Measurements from ENCODE around the gene NOL4. TPM values are rescaled to one million over a fixed set of nuclear protein-coding genes. Genes with fewer than 3 reads are reported as not detected.

NOL4 gene
- total and polyA plus RNA-seq, 2 of the 8 experiments (the other 6 are each of a cell fraction or from before 2014, with no cell fraction given) = 0.18 to 2.6 TPM

DNA sequence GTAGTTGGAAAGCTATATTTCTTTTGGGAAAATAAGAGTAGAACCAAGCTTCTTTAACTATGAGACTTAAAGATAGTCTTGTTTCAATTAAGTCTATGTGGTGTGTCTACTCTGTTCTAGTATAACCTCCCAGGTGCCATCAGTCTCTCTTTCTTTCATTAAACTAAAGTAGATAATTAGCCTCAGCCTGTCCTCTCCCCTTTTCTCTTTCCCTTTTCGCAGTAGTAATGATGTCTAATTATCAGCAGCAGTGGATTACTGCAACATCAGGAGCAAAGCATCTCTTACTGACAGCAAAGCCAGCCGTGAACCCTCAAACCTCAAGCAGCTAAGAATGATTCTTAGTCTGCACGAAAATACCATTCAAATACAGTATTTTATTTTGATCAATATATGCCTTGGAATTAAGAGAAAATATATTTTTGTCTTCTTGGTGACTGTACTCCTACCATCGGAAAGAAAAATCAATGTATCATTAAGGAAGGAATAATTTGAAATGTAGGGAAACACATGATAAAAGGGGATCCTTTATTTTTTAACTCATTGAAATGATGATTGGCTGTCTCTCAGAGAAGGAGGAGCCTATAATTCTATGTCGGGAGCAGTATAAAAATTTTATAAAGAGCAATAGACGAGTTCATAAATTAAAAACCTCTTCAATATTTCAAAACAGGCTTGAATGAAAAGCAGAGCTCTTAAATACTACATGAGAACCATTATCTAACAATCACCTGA, 4.5 kb downstream of the NOL4 start:
- POLR2A ChIA-PET (ENCODE audit: partially characterized antibody) = no interaction called here
- no peak overlapping the region for H3K9ac ChIP-seq (replicated peaks in 1 of 4; ENCODE audit: extremely low read depth in 1 of 4, low read depth in 3 of 4, low read length in 3 of 4)
- peaks cover 8 to 41% (median 26%) of the 10 kb centered on the region in 4 experiments; a peak in 6 of 7 replicates for H3K27me3 ChIP-seq (replicated peaks in 1 of 4; ENCODE audit: control insufficient read depth in 3 of 4, extremely low read depth in 1 of 4, insufficient read depth in 3 of 4, low read length in 3 of 4)
- H3K36me3 ChIP-seq (ENCODE audit: control insufficient read depth in 2 of 4, insufficient read depth in 4 of 4, low read length in 3 of 4) = no peaks in the 10 kb centered on the region
- no peak overlapping the region for H3K14ac ChIP-seq (ENCODE audit: insufficient read length)
- H4K8ac ChIP-seq (ENCODE audit: extremely low read depth, insufficient read depth, low read length) = no peak overlapping the region
- H4K5ac ChIP-seq (ENCODE audit: insufficient read length, low read depth, low read length) = no peak overlapping the region
- CTCF ChIA-PET (ENCODE audit: partially characterized antibody) = interaction anchor here (0.7 to 2.5 kb wide), 3 partner anchors 95 to 130 kb away, joined by 3 to 11 read pairs (median 4); no protein-coding TSS in a partner anchor
- no peak overlapping the region for H3K4ac ChIP-seq (replicated peaks; ENCODE audit: insufficient read length, low read depth, low read length)
- no peak overlapping the region for H2AK5ac ChIP-seq (ENCODE audit: low read depth, low read length)
- FAIRE-seq = no peak
- H2BK120ac ChIP-seq (replicated peaks; ENCODE audit: low read depth, low read length) = no peak overlapping the region
- 82% methylated on average over 6 of the region's 6 CpGs; no CpG with 5 or more reads in 1 of the 2 experiments for WGBS, 2 experiments (ENCODE audit: extremely low coverage in 1 of 2, insufficient coverage in 1 of 2, insufficient read length in 1 of 2, insufficient replicate concordance in 2 of 2, low coverage in 1 of 2, low lambda C conversion rate in 2 of 2, missing lambda C conversion rate in 1 of 2)
- H2BK15ac ChIP-seq (ENCODE audit: low read length) = no peak overlapping the region
- TF ChIP-seq E2F6 (IDR thresholded peaks at IDR 0.05) (no peak), MAFK (IDR thresholded peaks at IDR 0.05; ENCODE audit: low read depth, low read length) (no peak), TBP (IDR thresholded peaks at IDR 0.05; ENCODE audit: low read depth, low read length) (no peak), SP1 (IDR thresholded peaks at IDR 0.05; ENCODE audit: low read depth, low read length) (no peak), FOSL1 (IDR thresholded peaks at IDR 0.05; ENCODE audit: insufficient read depth, low read depth, low read length) (no peak), JUN (IDR thresholded peaks at IDR 0.05; ENCODE audit: low read depth, low read length) (no peak), RBBP5 (IDR thresholded peaks at IDR 0.05; ENCODE audit: borderline replicate concordance, low read depth, low read length) (no peak), CREB1 (IDR thresholded peaks at IDR 0.05) (no peak)
- H2BK12ac ChIP-seq (ENCODE audit: low read depth, low read length) = no peak overlapping the region
- H3K4me1 ChIP-seq (replicated peaks in 1 of 4; ENCODE audit: control insufficient read depth in 3 of 4, insufficient read depth in 4 of 4, low read length in 3 of 4) = peaks cover 3 to 6% (median 4%) of the 10 kb centered on the region in 4 experiments; a peak in 6 of 7 replicates
- H3K23me2 ChIP-seq (ENCODE audit: low read depth, low read length) = peaks cover 25% of the 10 kb centered on the region
- H2BK5ac ChIP-seq (ENCODE audit: low read depth, low read length) = no peak overlapping the region
- no peak overlapping the region for H3K4me3 ChIP-seq (ENCODE audit: extremely low read depth in 1 of 4, insufficient read depth in 2 of 4, low read depth in 3 of 4, low read length in 4 of 4)
- DNase-seq (ENCODE audit: low read depth in 1 of 2, low spot score in 2 of 2) = no peak
- H2AFZ ChIP-seq (ENCODE audit: low read length) = no peak overlapping the region
- no peak overlapping the region for H2BK20ac ChIP-seq (ENCODE audit: low read length)
- H3K56ac ChIP-seq (replicated peaks; ENCODE audit: insufficient read length, low read depth, low read length) = no peak overlapping the region
- no peak overlapping the region for H3K18ac ChIP-seq (ENCODE audit: extremely low read depth, low read length)
- no peaks in the 10 kb centered on the region for H4K20me1 ChIP-seq (replicated peaks in 1 of 2; ENCODE audit: control insufficient read depth in 1 of 2, insufficient read depth in 2 of 2, low read length in 2 of 2)
- H4K91ac ChIP-seq (replicated peaks; ENCODE audit: insufficient read length, low read length) = no peak overlapping the region
- H3K4me2 ChIP-seq (ENCODE audit: insufficient read depth in 1 of 2, low read depth in 2 of 2, low read length in 2 of 2) = no peak overlapping the region
- H3K79me2 ChIP-seq (ENCODE audit: control insufficient read depth in 1 of 2, insufficient read depth in 2 of 2, low read length in 2 of 2) = no peaks in the 10 kb centered on the region
- no peaks in the 10 kb centered on the region for H3K9me3 ChIP-seq (ENCODE audit: insufficient read depth in 2 of 2, low read depth in 1 of 2, low read length in 1 of 2)
- H3K23ac ChIP-seq (ENCODE audit: insufficient read length) = no peak overlapping the region
- no peak overlapping the region for H3K27ac ChIP-seq (ENCODE audit: low read depth, low read length)
- H3K79me1 ChIP-seq (ENCODE audit: low read depth, low read length) = no peaks in the 10 kb centered on the region
